HG02852 (cell line): Measurements from ENCODE around the gene ZNF532.
"Not testable (repeated sequence)": the region's sequence is repeated elsewhere in the genome, so short reads cannot be mapped to it uniquely, and the experiment has no call there.

ENCODE experiments used
- ATAC-seq: cut with Tn5 transposase; IDR thresholded peaks from one replicate; pipeline ENCODE4 v1.9.1; 2021; ENCODE audit warnings: mild to moderate bottlenecking, moderate library complexity; ENCODE audit not compliant: unreplicated experiment

The ZNF532 gene

GRCh38 chr18:58864146-58865032 is at the start of gene ZNF532:
Gene ZNF532 (plus strand): TSS chr18:58864877. CDS start in a region left out here.
- no peak for ATAC-seq

GRCh38 chr18:58819051-58819450 is 45.6 kb upstream of the ZNF532 start:
- ATAC-seq = no peak

GRCh38 chr18:58820251-58820650 is 44.4 kb upstream of the ZNF532 start:
- no peak for ATAC-seq

GRCh38 chr18:58822944-58823343 is 41.7 kb upstream of the ZNF532 start:
- ATAC-seq = no peak

- ATAC-seq = no peak
Observed at GRCh38 chr18:58823412-58823811, 41.3 kb upstream of the ZNF532 start.

- not testable (repeated sequence) for ATAC-seq
Observed at GRCh38 chr18:58826926-58827325, 37.8 kb upstream of the ZNF532 start.

GRCh38 chr18:58827428-58827827 is 37.2 kb upstream of the ZNF532 start:
- no peak for ATAC-seq

GRCh38 chr18:58827886-58828285 is 36.8 kb upstream of the ZNF532 start:
- no peak for ATAC-seq

GRCh38 chr18:58828399-58829121 is 36.1 kb upstream of the ZNF532 start:
- no peak for ATAC-seq

- ATAC-seq = no peak
Observed at GRCh38 chr18:58829263-58829662, 35.4 kb upstream of the ZNF532 start.

- not testable (repeated sequence) for ATAC-seq
Observed at GRCh38 chr18:58829886-58830285, 34.8 kb upstream of the ZNF532 start.

GRCh38 chr18:58831606-58832005 is 33.1 kb upstream of the ZNF532 start:
- ATAC-seq = no peak

GRCh38 chr18:58838165-58838860 is 26.4 kb upstream of the ZNF532 start:
- ATAC-seq = no peak

- no peak for ATAC-seq
Observed at GRCh38 chr18:58838946-58839345, 25.7 kb upstream of the ZNF532 start.

GRCh38 chr18:58842978-58843687 is 21.5 kb upstream of the ZNF532 start:
- no peak for ATAC-seq

GRCh38 chr18:58843688-58844035 is 21.0 kb upstream of the ZNF532 start:
- ATAC-seq = no peak

- no peak for ATAC-seq
Observed at GRCh38 chr18:58844871-58845270, 19.8 kb upstream of the ZNF532 start.

GRCh38 chr18:58845928-58846724 is 18.6 kb upstream of the ZNF532 start:
- no peak for ATAC-seq

GRCh38 chr18:58847383-58848071 is 17.1 kb upstream of the ZNF532 start:
- no peak for ATAC-seq
